SK-N-MC (cell line): Measurements from ENCODE around the gene BCL2L13.

Experiments used
- EZH2 ChIP-seq: fragments of 200-600 bp; sonication (generic); IDR thresholded peaks from one replicate; pipeline ENCODE4 v1.6.1; 2017; ENCODE audit warnings: antibody characterized with exemption
- FOXP2 ChIP-seq: optimal IDR thresholded peaks from 2 replicates; pipeline ENCODE3; 2011; ENCODE audit warnings: mild to moderate bottlenecking, moderate library complexity; ENCODE audit not compliant: insufficient read depth; ENCODE audit errors: extremely low read length, control extremely low read depth
- POLR2AphosphoS5 ChIP-seq: IDR thresholded peaks from 2 replicates; pipeline ENCODE4 v1.6.1; 2012; ENCODE audit warnings: mild to moderate bottlenecking, low read depth, low read length, borderline replicate concordance

DNA sequence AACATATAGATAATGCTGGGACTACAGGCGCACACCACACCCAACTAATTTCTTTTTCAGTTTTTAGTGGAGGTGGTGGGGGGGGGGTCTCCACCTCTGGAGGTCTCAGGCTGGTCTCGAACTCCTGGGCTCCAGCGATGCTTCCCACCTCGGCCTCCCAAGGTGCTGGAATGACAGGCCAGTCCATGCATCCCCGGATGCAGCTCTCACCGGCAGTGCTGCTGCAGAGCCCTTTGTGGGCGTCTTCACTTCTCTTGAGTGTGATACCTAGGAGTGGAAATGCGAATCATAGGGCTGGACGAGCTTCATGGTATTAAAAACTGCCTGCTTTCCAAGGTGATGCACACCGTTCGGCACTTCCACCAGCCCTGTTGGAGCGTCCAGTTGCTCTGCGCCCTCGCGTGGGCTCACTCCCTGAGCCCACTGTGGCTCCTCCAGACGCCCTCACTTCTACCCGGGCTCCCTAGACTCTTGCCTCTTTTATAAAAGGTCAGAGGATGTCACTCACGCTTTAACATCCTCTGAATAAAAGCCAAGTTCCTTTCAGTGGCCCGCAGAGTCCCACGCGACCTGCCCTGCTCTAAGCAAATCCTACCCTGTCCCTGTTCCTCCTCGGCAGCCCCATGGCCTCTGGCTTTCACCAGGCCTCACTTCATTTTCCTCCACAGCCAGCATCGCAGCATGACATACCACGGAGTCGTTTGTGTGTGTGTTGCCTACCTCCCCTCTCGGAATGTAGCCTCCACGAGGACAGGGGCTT is 136.5 kb downstream of the BCL2L13 start:
- TF ChIP-seq EZH2, result no peak
- TF ChIP-seq FOXP2, result no peak
- no peak for TF ChIP-seq POLR2AphosphoS5
